ENCODE data around the gene POLN. TPM values are rescaled to one million over a fixed set of nuclear protein-coding genes. Genes with fewer than 3 reads are reported as not detected.

Gene POLN
- total and polyA plus RNA-seq, 2 of the 4 experiments (the other 2 are of a cell fraction), result 0.63 to 0.72 TPM

DNA sequence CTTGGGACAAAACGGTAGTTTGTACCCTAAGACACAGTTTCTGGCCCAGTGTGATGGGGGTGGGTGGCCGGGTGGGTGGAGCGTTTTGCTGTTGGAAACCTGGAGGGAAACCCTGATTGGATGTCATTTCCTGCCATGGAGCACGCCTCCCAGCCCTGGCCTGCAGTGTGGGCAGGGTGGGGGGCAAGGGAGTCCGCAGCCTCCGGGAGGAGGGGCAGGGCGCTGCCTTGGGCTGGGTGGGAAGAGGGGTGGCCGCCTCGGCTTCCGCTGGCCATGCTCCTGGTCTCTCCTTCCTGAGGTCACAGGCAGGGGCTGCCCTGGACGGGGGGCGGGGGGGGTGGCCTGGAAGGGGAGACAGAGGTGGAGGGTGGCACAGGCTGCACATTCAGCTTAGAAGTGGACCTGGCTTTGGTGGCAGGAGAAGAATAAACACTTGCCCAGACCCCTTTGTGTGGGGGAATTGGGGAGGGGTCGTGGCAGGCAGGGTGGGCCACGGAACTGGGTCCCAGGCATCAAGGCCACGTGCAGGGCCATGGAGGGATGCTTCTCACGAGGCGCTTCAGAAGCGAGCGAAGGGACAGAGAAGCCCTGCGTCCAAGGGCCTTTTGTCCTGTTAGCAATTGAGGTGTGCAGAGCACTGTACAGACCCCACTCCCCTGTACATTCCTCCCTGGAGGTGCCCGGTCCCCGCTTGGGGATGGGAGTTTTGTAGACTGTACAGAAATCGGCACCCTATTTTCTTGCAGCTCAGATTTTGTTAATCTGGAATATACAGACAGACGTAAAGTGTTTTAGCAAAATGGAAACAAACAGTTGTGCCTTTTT, 176.6 kb downstream of the POLN start:
- H2BK20ac ChIP-seq (ENCODE audit: low read depth, low read length), result no peak overlapping the region
- H3K56ac ChIP-seq (ENCODE audit: extremely low read depth, insufficient read depth, low read length), result no peak overlapping the region
- H3K4ac ChIP-seq (ENCODE audit: low read depth, low read length), result no peak overlapping the region
- POLR2A ChIA-PET (ENCODE audit: unreplicated experiment), result no interaction called here
- H3K9me3 ChIP-seq (ENCODE audit: control insufficient read depth, insufficient read depth, low read length), result no peaks in the 10 kb centered on the region
- no peak overlapping the region for H2AFZ ChIP-seq (replicated peaks; ENCODE audit: low read length, poor library complexity)
- no peak overlapping the region for H2BK15ac ChIP-seq (ENCODE audit: low read depth, low read length)
- no peaks in the 10 kb centered on the region for H4K20me1 ChIP-seq (ENCODE audit: insufficient read depth, low read length)
- H3K79me1 ChIP-seq (ENCODE audit: low read depth in 1 of 2, low read length in 2 of 2), result no peaks in the 10 kb centered on the region
- 49% methylated on average over 7 of the region's 24 CpGs; no CpG with 5 or more reads in 1 of the 2 experiments for WGBS, 2 experiments (ENCODE audit: extremely low coverage in 2 of 2, insufficient read length in 1 of 2)
- CTCF ChIA-PET, result no interaction called here
- H2BK5ac ChIP-seq (ENCODE audit: low read depth, low read length, poor library complexity, severe bottlenecking), result no peak overlapping the region
- dilution Hi-C loops (cut with HindIII; ENCODE audit: low sequenced_read_pairs, unreplicated experiment) (no loop called here), in situ Hi-C loops (cut with MboI; ENCODE audit: low sequenced_read_pairs) (no loop called here), intact Hi-C loops (cut with micrococcal nuclease) (no loop called here)
- no peak overlapping the region for H2AK5ac ChIP-seq (ENCODE audit: low read depth, low read length)
- H3K36me3 ChIP-seq (ENCODE audit: control insufficient read depth, insufficient read depth, low read length), result no peaks in the 10 kb centered on the region
- H4K91ac ChIP-seq (ENCODE audit: insufficient read depth, low read depth, low read length), result no peak overlapping the region
- no peaks in the 10 kb centered on the region for H3K4me1 ChIP-seq (ENCODE audit: control insufficient read depth, insufficient read depth, low read length)
- BruUV-seq (replicated peaks), result no TSS peak
- no peak overlapping the region for H4K5ac ChIP-seq (ENCODE audit: low read depth, low read length)
- H3K9ac ChIP-seq (ENCODE audit: low read depth, low read length), result no peak overlapping the region
- H2AK9ac ChIP-seq (replicated peaks; ENCODE audit: low read depth, low read length, poor library complexity), result no peak overlapping the region
- no peak overlapping the region for H3K4me2 ChIP-seq (ENCODE audit: low read depth, low read length)
- no peak overlapping the region for H3K14ac ChIP-seq (replicated peaks; ENCODE audit: low read depth, low read length)
- H4K8ac ChIP-seq (ENCODE audit: low read depth in 2 of 2, low read length in 2 of 2), result no peak overlapping the region
- ATAC-seq (ENCODE audit: low read depth), result no peak
- no peak overlapping the region for H3K27ac ChIP-seq (ENCODE audit: insufficient read depth, low read length)
- peaks cover 19% of the 10 kb centered on the region; the same call in 1 of the 2 replicates for H3K27me3 ChIP-seq (ENCODE audit: control insufficient read depth, insufficient read depth, low read length)
- H3K4me3 ChIP-seq (ENCODE audit: insufficient read depth, low read depth, low read length), result no peak overlapping the region
- no peak for DNase-seq
- no peak overlapping the region for H3K18ac ChIP-seq (ENCODE audit: low read depth, low read length)
- no peak overlapping the region for H3K23ac ChIP-seq (ENCODE audit: low read depth, low read length)
- TF ChIP-seq, protein P1, sequence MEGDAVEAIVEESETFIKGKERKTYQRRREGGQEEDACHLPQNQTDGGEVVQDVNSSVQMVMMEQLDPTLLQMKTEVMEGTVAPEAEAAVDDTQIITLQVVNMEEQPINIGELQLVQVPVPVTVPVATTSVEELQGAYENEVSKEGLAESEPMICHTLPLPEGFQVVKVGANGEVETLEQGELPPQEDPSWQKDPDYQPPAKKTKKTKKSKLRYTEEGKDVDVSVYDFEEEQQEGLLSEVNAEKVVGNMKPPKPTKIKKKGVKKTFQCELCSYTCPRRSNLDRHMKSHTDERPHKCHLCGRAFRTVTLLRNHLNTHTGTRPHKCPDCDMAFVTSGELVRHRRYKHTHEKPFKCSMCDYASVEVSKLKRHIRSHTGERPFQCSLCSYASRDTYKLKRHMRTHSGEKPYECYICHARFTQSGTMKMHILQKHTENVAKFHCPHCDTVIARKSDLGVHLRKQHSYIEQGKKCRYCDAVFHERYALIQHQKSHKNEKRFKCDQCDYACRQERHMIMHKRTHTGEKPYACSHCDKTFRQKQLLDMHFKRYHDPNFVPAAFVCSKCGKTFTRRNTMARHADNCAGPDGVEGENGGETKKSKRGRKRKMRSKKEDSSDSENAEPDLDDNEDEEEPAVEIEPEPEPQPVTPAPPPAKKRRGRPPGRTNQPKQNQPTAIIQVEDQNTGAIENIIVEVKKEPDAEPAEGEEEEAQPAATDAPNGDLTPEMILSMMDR (conservative IDR thresholded peaks at IDR 0.05; ENCODE audit: low read depth, low read length), result no peak
- TF ChIP-seq RAD21 (IDR thresholded peaks at IDR 0.05; ENCODE audit: low read length) (no peak), RCOR1 (IDR thresholded peaks at IDR 0.05; ENCODE audit: insufficient replicate concordance, low read length) (no peak), MXI1 (IDR thresholded peaks at IDR 0.05; ENCODE audit: borderline replicate concordance, low read depth, low read length) (no peak), SMC3 (IDR thresholded peaks at IDR 0.05; ENCODE audit: low read depth, low read length) (no peak), NFE2L2 (IDR thresholded peaks at IDR 0.05; ENCODE audit: low read depth, low read length) (no peak), MAFK (IDR thresholded peaks at IDR 0.05; ENCODE audit: low read depth, low read length) (no peak), FOS (IDR thresholded peaks at IDR 0.05; ENCODE audit: low read depth, low read length) (no peak), POLR2A (IDR thresholded peaks at IDR 0.05; ENCODE audit: low read depth, low read length) (no peak), MAZ (IDR thresholded peaks at IDR 0.05; ENCODE audit: borderline replicate concordance, low read depth, low read length) (no peak), CHD1 (IDR thresholded peaks at IDR 0.05; ENCODE audit: low read depth, low read length) (no peak), RFX5 (IDR thresholded peaks at IDR 0.05; ENCODE audit: low read depth, low read length) (no peak)
- TF ChIP-seq, protein P2, sequence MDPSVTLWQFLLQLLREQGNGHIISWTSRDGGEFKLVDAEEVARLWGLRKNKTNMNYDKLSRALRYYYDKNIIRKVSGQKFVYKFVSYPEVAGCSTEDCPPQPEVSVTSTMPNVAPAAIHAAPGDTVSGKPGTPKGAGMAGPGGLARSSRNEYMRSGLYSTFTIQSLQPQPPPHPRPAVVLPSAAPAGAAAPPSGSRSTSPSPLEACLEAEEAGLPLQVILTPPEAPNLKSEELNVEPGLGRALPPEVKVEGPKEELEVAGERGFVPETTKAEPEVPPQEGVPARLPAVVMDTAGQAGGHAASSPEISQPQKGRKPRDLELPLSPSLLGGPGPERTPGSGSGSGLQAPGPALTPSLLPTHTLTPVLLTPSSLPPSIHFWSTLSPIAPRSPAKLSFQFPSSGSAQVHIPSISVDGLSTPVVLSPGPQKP (IDR thresholded peaks at IDR 0.05; ENCODE audit: borderline replicate concordance, low read depth, low read length), result no peak
- TF ChIP-seq, protein P3, sequence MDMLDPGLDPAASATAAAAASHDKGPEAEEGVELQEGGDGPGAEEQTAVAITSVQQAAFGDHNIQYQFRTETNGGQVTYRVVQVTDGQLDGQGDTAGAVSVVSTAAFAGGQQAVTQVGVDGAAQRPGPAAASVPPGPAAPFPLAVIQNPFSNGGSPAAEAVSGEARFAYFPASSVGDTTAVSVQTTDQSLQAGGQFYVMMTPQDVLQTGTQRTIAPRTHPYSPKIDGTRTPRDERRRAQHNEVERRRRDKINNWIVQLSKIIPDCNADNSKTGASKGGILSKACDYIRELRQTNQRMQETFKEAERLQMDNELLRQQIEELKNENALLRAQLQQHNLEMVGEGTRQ (IDR thresholded peaks at IDR 0.05; ENCODE audit: low read depth, low read length), result no peak
- H2BK120ac ChIP-seq (ENCODE audit: low read depth, low read length), result no peak overlapping the region
- H3K9me1 ChIP-seq (ENCODE audit: insufficient read depth, low read length), result peaks cover 6% of the 10 kb centered on the region; the same call in 1 of the 2 replicates

All from IMR-90 (cell line).